HL-60 (cell line): ENCODE results near the gene SOBP.
"Not testable (repeated sequence)": the region's sequence is repeated elsewhere in the genome, so short reads cannot be mapped to it uniquely, and the experiment has no call there.

Experiments used
- DNase-seq, 2 experiments: peaks; one replicate each; pipeline ENCODE4 v3.0.0-alpha.2; 2010 to 2020; ENCODE audit warnings: low read depth in 1 of 2, low spot score in 1 of 2
- H3K27ac ChIP-seq: fragments of 250-450 bp; sonication (Bioruptor Pico); replicated peaks from 2 replicates; pipeline ENCODE4 v1.5.1; 2020; ENCODE audit warnings: mild to moderate bottlenecking, moderate library complexity
- H3K27me3 ChIP-seq: fragments of 250-450 bp; sonication (Bioruptor Pico); 2 replicates; pipeline ENCODE4 v1.5.1; 2021; ENCODE audit warnings: mild to moderate bottlenecking, moderate library complexity; ENCODE audit not compliant: insufficient read depth, poor library complexity, severe bottlenecking
- H3K4me3 ChIP-seq: replicated peaks from 2 replicates; pipeline ENCODE4 v1.5.1; 2011; ENCODE audit warnings: mild to moderate bottlenecking, control low read depth, low read length; ENCODE audit not compliant: insufficient read depth
- CTCF ChIP-seq: IDR thresholded peaks from one replicate; pipeline ENCODE4 v1.5.1; 2011; ENCODE audit warnings: low read length, control low read depth, inconsistent platforms; ENCODE audit not compliant: insufficient read depth
- GABPA ChIP-seq: IDR thresholded peaks from 2 replicates; pipeline ENCODE4 v1.6.1; 2012; ENCODE audit warnings: low read depth
- POLR2AphosphoS5 ChIP-seq: IDR thresholded peaks from 2 replicates; pipeline ENCODE4 v1.6.1; 2012; ENCODE audit warnings: low read depth
- REST ChIP-seq: IDR thresholded peaks from 2 replicates; pipeline ENCODE4 v1.6.1; 2012; ENCODE audit warnings: low read depth; ENCODE audit not compliant: insufficient replicate concordance
- SPI1 ChIP-seq: IDR thresholded peaks from 2 replicates; pipeline ENCODE4 v1.6.1; 2012; ENCODE audit warnings: low read depth, mild to moderate bottlenecking, borderline replicate concordance

SOBP gene

GRCh38 chr6:107513214-107513613, 23.3 kb downstream of the SOBP start:
- no peaks in the 10 kb centered on the region for H3K27me3 ChIP-seq
- H3K27ac ChIP-seq = no peak overlapping the region
- no peak for DNase-seq
- no peak for TF ChIP-seq CTCF
- no peak for TF ChIP-seq SPI1
- no peak for TF ChIP-seq REST
- TF ChIP-seq GABPA = no peak
- TF ChIP-seq POLR2AphosphoS5 = no peak
- H3K4me3 ChIP-seq = no peak overlapping the region

GRCh38 chr6:107515955-107516354, 26.0 kb downstream of the SOBP start:
- no peak for DNase-seq
- Histone ChIP-seq H3K4me3 (no peak overlapping the region), H3K27ac (no peak overlapping the region), H3K27me3 (peaks cover 2% of the 10 kb centered on the region)
- TF ChIP-seq CTCF = no peak
- no peak for TF ChIP-seq SPI1
- no peak for TF ChIP-seq POLR2AphosphoS5

- H3K4me3 ChIP-seq = no peak overlapping the region
- H3K27me3 ChIP-seq = peaks cover 2% of the 10 kb centered on the region
- H3K27ac ChIP-seq = no peak overlapping the region
- no peak for DNase-seq
- no peak for TF ChIP-seq GABPA
- no peak for TF ChIP-seq SPI1
- no peak for TF ChIP-seq REST
- no peak for TF ChIP-seq CTCF
- no peak for TF ChIP-seq POLR2AphosphoS5
Measured at GRCh38 chr6:107517274-107517673, 27.4 kb downstream of the SOBP start.

- not testable (repeated sequence) for H3K27ac ChIP-seq, H3K27me3 ChIP-seq, DNase-seq, H3K4me3 ChIP-seq
Measured at GRCh38 chr6:107519224-107519623, 29.3 kb downstream of the SOBP start.

GRCh38 chr6:107520706-107521105, 30.8 kb downstream of the SOBP start:
- H3K4me3 ChIP-seq, DNase-seq, H3K27me3 ChIP-seq, H3K27ac ChIP-seq: not testable (repeated sequence)
